ENCODE results near the gene BICD1.

DNA sequence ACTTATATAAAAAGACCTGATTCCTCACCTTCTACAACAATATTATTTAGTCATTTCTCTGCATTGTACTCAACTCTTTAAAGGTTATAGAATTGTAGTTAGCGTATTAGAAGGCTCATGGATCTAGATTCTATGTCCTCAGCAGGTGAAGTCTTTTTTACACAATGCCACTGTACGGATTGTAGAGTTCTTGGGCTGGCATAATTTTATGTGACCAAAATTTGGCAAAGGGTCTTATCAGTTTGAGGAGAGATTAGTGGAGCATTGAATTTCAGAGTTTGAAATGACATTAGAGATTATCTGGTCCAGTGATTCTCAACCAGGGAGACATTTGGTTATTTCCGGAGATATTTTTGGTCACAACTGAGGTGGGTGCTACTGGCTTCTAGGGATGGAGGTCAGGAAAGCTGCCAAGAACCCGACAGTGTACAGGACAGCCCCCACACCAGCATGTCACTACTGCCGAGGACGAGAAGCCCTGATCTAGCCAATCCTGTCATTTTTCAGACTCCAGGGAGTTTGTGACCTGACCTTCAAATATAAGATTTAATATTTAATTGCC, 63.9 kb downstream of the BICD1 start:
- TF ChIP-seq YY1 (IDR thresholded peaks at IDR 0.05; ENCODE audit: insufficient read depth, insufficient read length) = no peak
- no peak for TF ChIP-seq ZNF274 (IDR thresholded peaks at IDR 0.05; ENCODE audit: low read depth, low read length)

All from NT2/D1 (cell line).